GM23248 (cell line): ENCODE measurements around the gene PRICKLE2. TPM values are rescaled to one million over a fixed set of nuclear protein-coding genes. Genes with fewer than 3 reads are reported as not detected.

Experiments used
- DNase-seq: peaks from one replicate; pipeline ENCODE4 v3.0.0-alpha.2; 2015
- H2AFZ ChIP-seq: fragments of 200-600 bp; sonication (generic); 2 replicates; pipeline ENCODE4 v1.6.1; 2016; ENCODE audit warnings: antibody characterized with exemption
- H3F3A ChIP-seq: fragments of 200-600 bp; sonication (generic); 2 replicates; pipeline ENCODE4 v1.6.1; 2016; ENCODE audit warnings: mild to moderate bottlenecking, antibody characterized with exemption, mixed run types; ENCODE audit not compliant: insufficient read depth
- H3K27ac ChIP-seq: fragments of 200-600 bp; sonication (generic); 2 replicates; pipeline ENCODE4 v1.5.1; 2016; ENCODE audit warnings: mild to moderate bottlenecking
- H3K27me3 ChIP-seq: fragments of 200-600 bp; sonication (generic); replicated peaks from 2 replicates; pipeline ENCODE4 v1.6.1; 2016; ENCODE audit warnings: mild to moderate bottlenecking; ENCODE audit not compliant: insufficient read depth
- H3K36me3 ChIP-seq: fragments of 200-600 bp; sonication (generic); 2 replicates; pipeline ENCODE4 v1.6.1; 2016; ENCODE audit warnings: low read depth, mild to moderate bottlenecking
- H3K4me1 ChIP-seq: fragments of 200-600 bp; sonication (generic); 2 replicates; pipeline ENCODE4 v1.6.1; 2016; ENCODE audit warnings: mild to moderate bottlenecking; ENCODE audit not compliant: insufficient read depth
- H3K4me2 ChIP-seq: fragments of 200-600 bp; sonication (generic); one replicate; pipeline ENCODE4 v1.6.1; 2016; ENCODE audit warnings: mild to moderate bottlenecking; ENCODE audit not compliant: unreplicated experiment
- H3K4me3 ChIP-seq: fragments of 200-600 bp; sonication (generic); 2 replicates; pipeline ENCODE4 v1.5.1; 2016; ENCODE audit warnings: mild to moderate bottlenecking
- H3K79me2 ChIP-seq: fragments of 200-600 bp; sonication (generic); 2 replicates; pipeline ENCODE4 v1.6.1; 2016; ENCODE audit warnings: mild to moderate bottlenecking; ENCODE audit not compliant: insufficient read depth
- H3K9ac ChIP-seq: fragments of 200-600 bp; sonication (generic); 2 replicates; pipeline ENCODE4 v1.6.1; 2016; ENCODE audit warnings: mild to moderate bottlenecking
- H3K9me2 ChIP-seq: fragments of 200-600 bp; sonication (generic); 2 replicates; pipeline ENCODE4 v1.6.1; 2016; ENCODE audit warnings: mixed run types, mild to moderate bottlenecking, moderate library complexity; ENCODE audit not compliant: insufficient read depth
- H3K9me3 ChIP-seq: fragments of 200-600 bp; sonication (generic); one replicate; pipeline ENCODE4 v1.6.1; 2017; ENCODE audit warnings: low read depth
- H4K20me1 ChIP-seq: fragments of 200-600 bp; sonication (generic); 2 replicates; pipeline ENCODE4 v1.6.0; 2016; ENCODE audit not compliant: insufficient read depth
- EZH2 ChIP-seq: fragments of 200-600 bp; sonication (generic); IDR thresholded peaks from 2 replicates; pipeline ENCODE4 v1.6.1; 2018; ENCODE audit warnings: antibody characterized with exemption, mild to moderate bottlenecking; ENCODE audit not compliant: insufficient read depth, poor library complexity, severe bottlenecking
- EZH2phosphoT487 ChIP-seq: fragments of 200-600 bp; sonication (generic); IDR thresholded peaks from 2 replicates; pipeline ENCODE4 v1.6.1; 2018; ENCODE audit warnings: antibody characterized with exemption, moderate library complexity, mild to moderate bottlenecking, low read depth; ENCODE audit not compliant: insufficient read depth
- WGBS, 2 experiments: methylation state at CpG; one replicate each; pipeline ENCODE4 v1.1.6; 2015 to 2017; ENCODE audit warnings: low lambda C conversion rate in 2 of 2, low coverage in 1 of 2; ENCODE audit errors: missing lambda C conversion rate in 2 of 2; 5-methylcytosine and 5-hydroxymethylcytosine counted together
- in situ Hi-C: fragments of 300-500 bp; cut with MboI; formaldehyde crosslinking; loops from 2 replicates; pipeline ENCODE4 v1.15.0; 2020
- polyA plus RNA-seq: library from polyadenylated mRNA; unstranded; fragments of >200 nt; fragmentation: Nextera tagmentation; extraction: Ambion mirVana; gene quantifications from 2 replicates; pipeline ENCODE4 v1.2.1, GENCODE V29; 2016
- total RNA-seq: library from RNA; depleted of rRNA; stranded (reverse); fragments of >200 nt; shearing (Covaris generic); gene quantifications from 2 replicates; pipeline ENCODE4 v1.2.3, GENCODE V29; 2014

Gene PRICKLE2
- total and polyA plus RNA-seq, 2 experiments from 2014 or later = 7.3 to 19.6 TPM

DNA sequence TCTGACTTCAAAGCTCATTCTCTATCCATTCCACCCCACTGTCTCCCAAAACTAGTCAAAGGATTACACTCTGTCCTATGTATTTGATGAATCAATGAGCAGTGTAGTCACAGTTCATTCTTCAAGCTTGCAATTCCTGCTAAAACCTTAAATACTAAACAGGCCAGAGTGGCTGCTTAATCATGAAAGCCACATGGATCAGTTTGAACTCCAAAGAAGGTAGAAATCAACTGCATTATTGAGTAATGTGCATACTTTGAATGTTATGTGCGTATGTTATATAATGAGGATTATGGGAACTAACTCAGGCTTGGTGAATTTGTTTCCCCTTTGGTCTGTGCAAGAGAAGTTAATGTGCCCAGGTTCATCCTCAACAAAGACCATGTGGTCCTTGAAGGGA, 45.4 kb downstream of the PRICKLE2 start:
- H3K9me3 ChIP-seq = no peaks in the 10 kb centered on the region
- H3K36me3 ChIP-seq = no peaks in the 10 kb centered on the region
- DNase-seq = peak; percentile 40
- no peaks in the 10 kb centered on the region for H3K27me3 ChIP-seq
- peaks cover 65% of the 10 kb centered on the region for H3F3A ChIP-seq
- no peak overlapping the region for H3K4me2 ChIP-seq
- WGBS, 2 experiments = 82 to 83% methylated on average over 1 of the region's 1 CpG
- no peak overlapping the region for H3K9ac ChIP-seq
- H3K79me2 ChIP-seq = peaks cover 85% of the 10 kb centered on the region
- H3K9me2 ChIP-seq = no peaks in the 10 kb centered on the region
- H3K4me1 ChIP-seq = peaks cover 50% of the 10 kb centered on the region
- no peaks in the 10 kb centered on the region for H4K20me1 ChIP-seq
- H3K4me3 ChIP-seq = no peak overlapping the region
- in situ Hi-C loops = no loop called here
- TF ChIP-seq EZH2 (no peak), EZH2phosphoT487 (no peak)
- H2AFZ ChIP-seq = no peak overlapping the region
- H3K27ac ChIP-seq = no peak overlapping the region

DNA sequence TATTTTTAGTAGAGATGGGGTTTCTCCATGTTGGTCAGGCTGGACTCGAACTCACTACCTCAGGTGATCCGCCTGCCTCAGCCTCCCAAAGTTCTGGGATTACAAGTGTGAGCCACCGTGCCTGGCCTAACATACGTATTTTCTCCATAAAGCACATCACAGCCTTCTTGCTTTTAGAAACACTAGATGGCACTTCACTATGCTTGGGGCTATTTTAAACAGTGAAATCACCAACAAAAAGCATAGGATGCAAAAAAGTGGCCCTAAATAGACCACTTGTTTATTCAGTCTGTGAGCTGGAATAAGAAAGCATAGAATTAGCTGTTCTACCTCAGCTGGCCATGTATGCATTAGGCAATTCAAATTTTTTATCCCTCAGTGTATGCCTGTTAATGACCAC, 46.0 kb downstream of the PRICKLE2 start:
- Histone ChIP-seq H3K4me3 (no peak overlapping the region), H2AFZ (no peak overlapping the region), H3F3A (peaks cover 59% of the 10 kb centered on the region), H3K9ac (no peak overlapping the region), H3K9me3 (no peaks in the 10 kb centered on the region), H3K36me3 (no peaks in the 10 kb centered on the region), H4K20me1 (no peaks in the 10 kb centered on the region), H3K27ac (no peak overlapping the region), H3K79me2 (peaks cover 85% of the 10 kb centered on the region), H3K27me3 (no peaks in the 10 kb centered on the region), H3K4me2 (no peak overlapping the region), H3K4me1 (peaks cover 43% of the 10 kb centered on the region), H3K9me2 (no peaks in the 10 kb centered on the region)
- DNase-seq = no peak
- 99 to 100% methylated on average over 4 of the region's 4 CpGs for WGBS, 2 experiments
- TF ChIP-seq EZH2 = no peak
- no peak for TF ChIP-seq EZH2phosphoT487
- in situ Hi-C loops = no loop called here

DNA sequence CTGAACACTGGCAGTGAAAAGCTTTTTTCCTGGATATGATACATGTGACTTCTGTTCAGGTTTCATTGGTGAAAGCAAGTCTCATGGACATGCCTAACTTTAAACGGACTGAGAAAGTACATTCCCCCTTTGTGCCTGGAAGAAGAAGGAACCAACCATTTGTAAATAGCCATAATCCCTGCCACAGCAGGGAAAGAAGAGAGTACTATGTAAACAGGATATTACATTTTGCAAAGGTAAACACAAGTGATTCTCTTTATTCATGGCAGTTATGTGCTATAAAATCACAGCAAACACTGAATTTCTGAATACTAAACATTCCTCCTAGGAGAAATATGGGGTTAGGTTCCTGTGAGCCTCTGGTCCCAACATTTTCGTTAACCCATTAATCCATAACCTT, 46.8 kb downstream of the PRICKLE2 start:
- Histone ChIP-seq H3K9me3 (no peaks in the 10 kb centered on the region), H3K4me2 (no peak overlapping the region), H3K4me1 (peaks cover 37% of the 10 kb centered on the region), H3K4me3 (no peak overlapping the region), H3K9ac (no peak overlapping the region), H3K27ac (no peak overlapping the region), H4K20me1 (no peaks in the 10 kb centered on the region), H2AFZ (no peak overlapping the region), H3K9me2 (no peaks in the 10 kb centered on the region), H3K36me3 (no peaks in the 10 kb centered on the region), H3K79me2 (peaks cover 85% of the 10 kb centered on the region), H3F3A (peaks cover 58% of the 10 kb centered on the region), H3K27me3 (no peaks in the 10 kb centered on the region)
- TF ChIP-seq EZH2 (no peak), EZH2phosphoT487 (no peak)
- in situ Hi-C loops = no loop called here
- WGBS, 2 experiments = 98 to 100% methylated on average over 2 of the region's 2 CpGs
- DNase-seq = no peak

DNA sequence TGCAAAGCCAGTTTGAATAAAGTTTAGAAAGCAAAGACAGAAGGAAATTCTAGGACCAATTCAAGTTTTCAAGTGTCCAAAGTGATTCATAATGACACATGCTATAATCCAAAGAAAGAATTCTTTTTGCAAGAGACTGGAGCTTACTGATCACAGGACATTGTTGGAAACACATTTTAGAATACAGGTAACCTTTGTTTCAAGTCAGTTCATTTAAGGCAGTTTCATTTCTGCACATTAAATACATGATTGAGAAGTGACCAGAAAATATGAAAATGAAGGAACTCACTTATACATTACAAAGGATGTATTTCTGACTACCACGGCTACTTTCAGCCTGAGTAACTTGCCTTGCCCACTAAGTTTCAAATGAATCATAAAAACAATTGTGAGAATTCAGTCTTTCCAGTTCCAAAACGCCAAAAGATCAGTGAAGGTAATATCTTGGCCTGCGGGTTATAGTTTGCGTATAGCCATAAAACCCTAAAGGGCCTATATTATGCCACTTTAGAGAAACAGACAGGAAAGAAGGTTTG, 48.7 kb downstream of the PRICKLE2 start:
- 41 to 44% methylated on average over 4 of the region's 4 CpGs for WGBS, 2 experiments
- peak overlapping the region; percentile 82 for H3K4me2 ChIP-seq
- peak overlapping the region; percentile 75 for H3K27ac ChIP-seq
- in situ Hi-C loops = no loop called here
- H3K27me3 ChIP-seq = no peaks in the 10 kb centered on the region
- no peaks in the 10 kb centered on the region for H3K9me3 ChIP-seq
- peaks cover 26% of the 10 kb centered on the region for H3K4me1 ChIP-seq
- DNase-seq = peak; percentile 80
- no peak overlapping the region for H2AFZ ChIP-seq
- no peak for TF ChIP-seq EZH2phosphoT487
- no peak for TF ChIP-seq EZH2
- no peaks in the 10 kb centered on the region for H3K9me2 ChIP-seq
- H3K9ac ChIP-seq = peak overlapping the region; percentile 34
- H3K79me2 ChIP-seq = peaks cover 83% of the 10 kb centered on the region
- H3F3A ChIP-seq = peaks cover 43% of the 10 kb centered on the region
- H3K4me3 ChIP-seq = peak overlapping the region; percentile 43
- H4K20me1 ChIP-seq = 0 out of 2 replicates have a peak, but pooled peaks cover under 1% of the 10 kb centered on the region
- H3K36me3 ChIP-seq = no peaks in the 10 kb centered on the region
